MCF 10A (cell line): ENCODE results near the gene DQX1. TPM values are rescaled to one million over a fixed set of nuclear protein-coding genes. Genes with fewer than 3 reads are reported as not detected.

Source experiments
- BruUV-seq: library from RNA; stranded (reverse); fragments of 400-500 nt; replicated peaks from 2 replicates; lab custom pipeline; 2021; lab: Mats Ljungman, UMichigan
- CTCF ChIA-PET: fragments of 300-600 bp; sonication (Branson Sonifier 250); formaldehyde crosslinking; extraction: SDS; loops from one replicate; lab custom pipeline; 2021; ENCODE audit warnings: antibody characterized with exemption, inconsistent platforms; lab: Yijun Ruan, JAX
- POLR2A ChIA-PET: fragments of 300-600, 350-650 bp; sonication (Branson Sonifier 250); formaldehyde crosslinking; extraction: SDS; loops from one replicate; lab custom pipeline; 2020; ENCODE audit warnings: antibody characterized with exemption, inconsistent platforms; lab: Yijun Ruan, JAX
- DNase-seq: peaks from one replicate; pipeline ENCODE4 v3.0.0-alpha.2; 2018; ENCODE audit not compliant: unreplicated experiment
- H3K27ac Mint-ChIP-seq: one replicate; pipeline ENCODE4 v1.8.0; 2022; ENCODE audit warnings: mild to moderate bottlenecking, low read depth, mixed read lengths; ENCODE audit not compliant: unreplicated experiment
- H3K27me3 Mint-ChIP-seq: one replicate; pipeline ENCODE4 v1.8.0; 2022; ENCODE audit warnings: mixed read lengths; ENCODE audit not compliant: insufficient read depth, unreplicated experiment
- H3K36me3 Mint-ChIP-seq: one replicate; pipeline ENCODE4 v1.8.0; 2022; ENCODE audit warnings: mild to moderate bottlenecking, moderate library complexity, mixed read lengths; ENCODE audit not compliant: insufficient read depth, unreplicated experiment
- H3K4me1 Mint-ChIP-seq: one replicate; pipeline ENCODE4 v1.8.0; 2022; ENCODE audit warnings: mixed read lengths; ENCODE audit not compliant: insufficient read depth, unreplicated experiment
- H3K4me3 Mint-ChIP-seq: one replicate; pipeline ENCODE4 v1.8.0; 2022; ENCODE audit warnings: mild to moderate bottlenecking, moderate library complexity, mixed read lengths; ENCODE audit not compliant: unreplicated experiment
- H3K9me3 Mint-ChIP-seq: one replicate; pipeline ENCODE4 v1.8.0; 2022; ENCODE audit warnings: mixed read lengths; ENCODE audit not compliant: unreplicated experiment
- intact Hi-C: fragments of 100-400 bp; cut with micrococcal nuclease; formaldehyde crosslinking; loops from 2 replicates; pipeline ENCODE4 v1.14.1; 2022
- total RNA-seq: library from RNA; stranded (reverse); gene quantifications from 2 replicates; pipeline ENCODE4 v1.2.3, GENCODE V29; 2022
- TF ChIP-seq, protein P1 (sequence below): fragments of 200-600 bp; IDR thresholded peaks from one replicate; pipeline ENCODE4 v1.8.0; 2022; ENCODE audit warnings: antibody characterized with exemption, mild to moderate bottlenecking; ENCODE audit not compliant: unreplicated experiment

The DQX1 gene
- total RNA-seq, 1 experiment from 2014 or later, result 4.3 TPM

DNA sequence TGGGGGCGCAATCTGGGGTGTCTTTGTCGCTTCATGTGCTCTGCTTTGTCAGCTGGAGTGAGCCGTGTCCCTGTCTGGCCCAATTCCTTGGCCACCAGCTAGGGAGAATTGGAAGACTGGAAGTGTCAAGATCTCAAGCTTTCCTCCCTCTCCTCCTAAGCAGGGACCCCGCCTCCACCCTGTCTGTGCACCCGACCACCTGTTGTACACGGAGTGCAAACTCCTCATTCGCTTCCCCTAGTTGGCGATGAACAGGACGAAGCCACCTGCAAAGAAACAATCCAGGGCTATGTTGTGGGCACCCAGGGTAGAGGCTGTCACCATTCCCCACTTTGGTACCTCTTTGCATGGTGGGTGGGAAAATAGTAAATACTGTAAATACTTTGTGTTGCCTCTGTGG, 1.7 kb upstream of the DQX1 start:
- Mint-ChIP-seq H3K27me3 (no peaks in the 10 kb centered on the region), H3K36me3 (peaks cover 31% of the 10 kb centered on the region), H3K9me3 (no peaks in the 10 kb centered on the region), H3K4me1 (peaks cover 38% of the 10 kb centered on the region), H3K27ac (peak overlapping the region; percentile 91), H3K4me3 (peak overlapping the region; percentile 94)
- intact Hi-C loops, result no loop called here
- no TSS peak for BruUV-seq
- ChIA-PET POLR2A (interaction anchor here (4.8 to 8.1 kb wide), 2 partner anchors 21 to 45 kb away, joined by 65 to 135 read pairs; partner anchors contain the start of genes CCDC142, PCGF1 and TTC31), CTCF (interaction anchor here (0.7 to 7.3 kb wide), 3 partner anchors 40 to 61 kb away, joined by 3 to 80 read pairs (median 14); partner anchors contain the start of genes CCDC142 and TTC31)
- DNase-seq, result no peak
- TF ChIP-seq, protein P1, sequence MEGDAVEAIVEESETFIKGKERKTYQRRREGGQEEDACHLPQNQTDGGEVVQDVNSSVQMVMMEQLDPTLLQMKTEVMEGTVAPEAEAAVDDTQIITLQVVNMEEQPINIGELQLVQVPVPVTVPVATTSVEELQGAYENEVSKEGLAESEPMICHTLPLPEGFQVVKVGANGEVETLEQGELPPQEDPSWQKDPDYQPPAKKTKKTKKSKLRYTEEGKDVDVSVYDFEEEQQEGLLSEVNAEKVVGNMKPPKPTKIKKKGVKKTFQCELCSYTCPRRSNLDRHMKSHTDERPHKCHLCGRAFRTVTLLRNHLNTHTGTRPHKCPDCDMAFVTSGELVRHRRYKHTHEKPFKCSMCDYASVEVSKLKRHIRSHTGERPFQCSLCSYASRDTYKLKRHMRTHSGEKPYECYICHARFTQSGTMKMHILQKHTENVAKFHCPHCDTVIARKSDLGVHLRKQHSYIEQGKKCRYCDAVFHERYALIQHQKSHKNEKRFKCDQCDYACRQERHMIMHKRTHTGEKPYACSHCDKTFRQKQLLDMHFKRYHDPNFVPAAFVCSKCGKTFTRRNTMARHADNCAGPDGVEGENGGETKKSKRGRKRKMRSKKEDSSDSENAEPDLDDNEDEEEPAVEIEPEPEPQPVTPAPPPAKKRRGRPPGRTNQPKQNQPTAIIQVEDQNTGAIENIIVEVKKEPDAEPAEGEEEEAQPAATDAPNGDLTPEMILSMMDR, result no peak

DNA sequence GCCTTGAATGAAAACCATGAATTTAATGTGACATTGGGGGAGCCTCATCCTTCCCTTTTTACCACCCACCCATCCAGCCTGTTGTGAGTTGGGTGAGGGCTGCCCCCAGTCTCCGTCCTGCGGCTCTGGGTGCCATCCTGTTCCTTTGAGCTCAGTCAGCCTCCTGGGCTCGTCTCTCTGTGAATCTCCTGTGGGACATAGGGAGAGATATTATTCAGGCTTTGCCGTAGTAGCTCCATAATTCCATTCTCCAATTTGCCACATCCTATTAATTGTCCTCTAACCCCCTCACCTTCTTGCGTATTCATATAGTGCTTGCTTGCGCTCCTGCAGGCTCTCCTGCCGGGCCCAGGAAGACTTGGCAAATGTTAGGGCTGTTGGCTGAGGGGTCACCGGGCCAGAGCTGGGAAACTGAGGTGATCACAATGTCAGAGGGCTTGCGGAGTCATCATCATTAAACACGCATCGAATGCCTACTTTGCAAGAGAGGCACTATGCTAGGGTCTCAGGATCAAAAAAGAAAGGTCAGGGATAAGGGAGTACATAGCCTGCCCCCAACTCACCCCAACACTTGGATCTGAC, 709 bp upstream of the DQX1 start:
- Mint-ChIP-seq H3K27me3 (no peaks in the 10 kb centered on the region), H3K9me3 (no peaks in the 10 kb centered on the region), H3K36me3 (peaks cover 35% of the 10 kb centered on the region), H3K27ac (peak overlapping the region; percentile 91), H3K4me1 (peaks cover 31% of the 10 kb centered on the region), H3K4me3 (peak overlapping the region; percentile 71)
- ChIA-PET POLR2A (interaction anchor here (0.8 to 8.1 kb wide), 7 partner anchors 14 to 86 kb away, joined by 3 to 135 read pairs (median 5); partner anchors contain the start of genes PCGF1 and WBP1), CTCF (interaction anchor here (1.2 to 7.3 kb wide), 3 partner anchors 44 to 62 kb away, joined by 3 to 80 read pairs (median 14); partner anchors contain the start of genes CCDC142 and TTC31)
- intact Hi-C loops, result no loop called here
- no peak for DNase-seq
- BruUV-seq, result no TSS peak
- TF ChIP-seq, protein P1, result no peak

DNA sequence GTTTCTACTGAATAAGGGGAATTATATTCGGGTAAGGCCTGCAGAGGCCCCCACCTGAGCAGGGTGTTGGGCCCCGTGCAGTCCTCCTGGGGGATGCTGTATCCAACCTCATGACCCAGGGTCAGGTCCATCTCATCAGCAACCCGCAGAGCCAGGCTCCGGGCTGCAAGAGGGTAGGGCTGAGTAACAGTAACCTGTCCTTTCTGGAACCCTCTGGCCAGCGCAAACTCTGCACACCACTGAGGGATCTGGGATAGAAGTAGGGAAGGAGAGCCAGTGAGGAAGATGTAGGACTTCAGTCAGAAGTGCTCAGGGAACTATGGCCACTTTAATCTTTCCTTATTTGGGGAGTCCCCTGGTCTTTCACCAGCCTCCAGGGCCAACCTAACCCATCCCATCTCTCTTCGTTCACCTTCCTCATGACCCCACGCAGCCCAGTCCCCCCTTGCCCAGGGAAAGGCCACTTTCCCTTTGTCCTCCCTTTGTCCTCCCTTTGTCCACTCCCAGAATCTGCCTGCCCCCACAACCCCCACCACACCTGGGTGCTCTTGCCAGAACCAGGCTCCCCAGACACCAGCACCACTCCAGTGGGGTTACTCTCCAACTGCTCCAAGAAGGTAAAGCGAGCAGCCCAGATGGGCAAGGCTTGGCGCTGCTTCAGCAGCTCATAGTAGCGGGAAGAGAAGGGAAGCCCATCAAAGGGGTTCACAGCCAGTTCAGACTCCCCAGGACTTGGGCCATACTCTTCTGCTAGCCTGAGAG, 895 bp downstream of the DQX1 start:
- Mint-ChIP-seq H3K27me3 (no peaks in the 10 kb centered on the region), H3K4me3 (no peak overlapping the region), H3K4me1 (peaks cover 26% of the 10 kb centered on the region), H3K9me3 (no peaks in the 10 kb centered on the region), H3K36me3 (peaks cover 38% of the 10 kb centered on the region), H3K27ac (peak overlapping the region; percentile 91)
- CTCF ChIA-PET, result interaction anchor here (0.6 kb wide), 1 partner anchor 42 kb away, joined by 3 read pairs; the partner anchor contains the start of genes CCDC142 and TTC31
- BruUV-seq, result no TSS peak
- DNase-seq, result no peak
- POLR2A ChIA-PET, result interaction anchor here (0.7 to 8.1 kb wide), 4 partner anchors 18 to 42 kb away, joined by 3 to 135 read pairs (median 3); partner anchors contain the start of genes CCDC142, PCGF1 and TTC31
- intact Hi-C loops, result no loop called here
- TF ChIP-seq, protein P1, result no peak

DNA sequence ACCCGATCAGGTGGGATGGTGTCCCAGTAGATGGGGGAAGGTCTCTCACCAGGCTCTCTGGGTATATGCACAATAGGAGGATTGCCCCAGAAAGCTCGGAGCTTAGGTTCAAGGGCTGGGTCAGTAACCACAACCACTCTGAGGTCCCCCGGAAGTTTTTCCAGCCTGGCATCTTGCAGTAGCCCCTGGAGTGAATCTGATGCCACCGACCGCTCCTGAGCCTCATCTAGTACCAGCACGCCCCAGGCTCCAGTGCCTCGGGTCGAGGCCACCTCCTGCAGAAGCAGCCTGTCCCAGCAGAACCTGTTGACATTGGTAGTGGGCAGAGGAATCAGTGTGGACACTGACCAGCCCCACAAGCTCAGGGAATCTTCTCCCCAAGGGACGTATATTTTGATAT, 2.0 kb downstream of the DQX1 start:
- peaks cover 34% of the 10 kb centered on the region for H3K36me3 Mint-ChIP-seq
- no peaks in the 10 kb centered on the region for H3K9me3 Mint-ChIP-seq
- peaks cover 26% of the 10 kb centered on the region for H3K4me1 Mint-ChIP-seq
- BruUV-seq, result no TSS peak
- TF ChIP-seq, protein P1, result no peak
- ChIA-PET CTCF (interaction anchor here (0.5 kb wide), 1 partner anchor 84 kb away, joined by 3 read pairs; no protein-coding TSS in a partner anchor), POLR2A (interaction anchor here (1.1 kb wide), 1 partner anchor 17 kb away, joined by 3 read pairs; no protein-coding TSS in a partner anchor)
- no peak overlapping the region for H3K27ac Mint-ChIP-seq
- H3K4me3 Mint-ChIP-seq, result no peak overlapping the region
- DNase-seq, result no peak
- peaks cover 5% of the 10 kb centered on the region for H3K27me3 Mint-ChIP-seq
- intact Hi-C loops, result no loop called here
